ENCODE results near the gene ARFGAP3. TPM values are rescaled to one million over a fixed set of nuclear protein-coding genes. Genes with fewer than 3 reads are reported as not detected.

Gene ARFGAP3
- total RNA-seq, 2 experiments from 2014 or later = 27.1 to 27.2 TPM

DNA sequence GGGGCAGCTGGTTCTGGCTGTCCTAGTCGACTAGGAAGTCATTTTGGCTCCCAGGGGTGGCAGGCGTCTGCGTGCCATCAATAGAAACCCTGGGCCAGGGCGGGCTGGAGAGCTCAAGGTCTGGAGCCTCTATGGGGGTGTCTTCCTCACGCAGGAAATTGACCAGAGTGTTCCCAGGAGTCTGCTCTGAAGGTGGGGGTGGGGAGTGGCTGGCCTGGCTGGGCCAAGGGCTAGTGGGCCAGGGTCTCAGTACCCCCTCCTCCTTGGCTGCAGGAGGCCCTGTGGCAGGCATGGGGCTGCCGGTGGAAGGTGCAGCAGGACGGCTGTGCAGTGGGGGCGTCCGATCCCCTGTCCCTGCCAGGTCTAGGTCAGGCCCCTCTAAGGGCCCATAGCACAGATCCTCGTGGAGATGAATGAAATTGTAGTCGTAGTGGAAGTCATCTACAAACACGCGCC, 64.6 kb downstream of the ARFGAP3 start:
- ChIA-PET POLR2A (interaction anchor here (0.6 kb wide), 1 partner anchor 63 kb away, joined by 3 read pairs; no protein-coding TSS in a partner anchor), CTCF (no interaction called here)
- peaks cover 5% of the 10 kb centered on the region for H3K36me3 Mint-ChIP-seq (ENCODE audit: low read depth)
- no peak for DNase-seq
- TF ChIP-seq, protein P1, sequence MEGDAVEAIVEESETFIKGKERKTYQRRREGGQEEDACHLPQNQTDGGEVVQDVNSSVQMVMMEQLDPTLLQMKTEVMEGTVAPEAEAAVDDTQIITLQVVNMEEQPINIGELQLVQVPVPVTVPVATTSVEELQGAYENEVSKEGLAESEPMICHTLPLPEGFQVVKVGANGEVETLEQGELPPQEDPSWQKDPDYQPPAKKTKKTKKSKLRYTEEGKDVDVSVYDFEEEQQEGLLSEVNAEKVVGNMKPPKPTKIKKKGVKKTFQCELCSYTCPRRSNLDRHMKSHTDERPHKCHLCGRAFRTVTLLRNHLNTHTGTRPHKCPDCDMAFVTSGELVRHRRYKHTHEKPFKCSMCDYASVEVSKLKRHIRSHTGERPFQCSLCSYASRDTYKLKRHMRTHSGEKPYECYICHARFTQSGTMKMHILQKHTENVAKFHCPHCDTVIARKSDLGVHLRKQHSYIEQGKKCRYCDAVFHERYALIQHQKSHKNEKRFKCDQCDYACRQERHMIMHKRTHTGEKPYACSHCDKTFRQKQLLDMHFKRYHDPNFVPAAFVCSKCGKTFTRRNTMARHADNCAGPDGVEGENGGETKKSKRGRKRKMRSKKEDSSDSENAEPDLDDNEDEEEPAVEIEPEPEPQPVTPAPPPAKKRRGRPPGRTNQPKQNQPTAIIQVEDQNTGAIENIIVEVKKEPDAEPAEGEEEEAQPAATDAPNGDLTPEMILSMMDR (IDR thresholded peaks at IDR 0.05) = no peak
- no peaks in the 10 kb centered on the region for H3K4me1 Mint-ChIP-seq (ENCODE audit: low read depth)
- ATAC-seq = no peak
- H3K4me3 Mint-ChIP-seq = no peak overlapping the region
- H3K27me3 Mint-ChIP-seq = no peaks in the 10 kb centered on the region
- H3K27ac Mint-ChIP-seq = no peak overlapping the region
- H3K9me3 Mint-ChIP-seq = no peaks in the 10 kb centered on the region
- intact Hi-C loops (cut with micrococcal nuclease) = no loop called here

DNA sequence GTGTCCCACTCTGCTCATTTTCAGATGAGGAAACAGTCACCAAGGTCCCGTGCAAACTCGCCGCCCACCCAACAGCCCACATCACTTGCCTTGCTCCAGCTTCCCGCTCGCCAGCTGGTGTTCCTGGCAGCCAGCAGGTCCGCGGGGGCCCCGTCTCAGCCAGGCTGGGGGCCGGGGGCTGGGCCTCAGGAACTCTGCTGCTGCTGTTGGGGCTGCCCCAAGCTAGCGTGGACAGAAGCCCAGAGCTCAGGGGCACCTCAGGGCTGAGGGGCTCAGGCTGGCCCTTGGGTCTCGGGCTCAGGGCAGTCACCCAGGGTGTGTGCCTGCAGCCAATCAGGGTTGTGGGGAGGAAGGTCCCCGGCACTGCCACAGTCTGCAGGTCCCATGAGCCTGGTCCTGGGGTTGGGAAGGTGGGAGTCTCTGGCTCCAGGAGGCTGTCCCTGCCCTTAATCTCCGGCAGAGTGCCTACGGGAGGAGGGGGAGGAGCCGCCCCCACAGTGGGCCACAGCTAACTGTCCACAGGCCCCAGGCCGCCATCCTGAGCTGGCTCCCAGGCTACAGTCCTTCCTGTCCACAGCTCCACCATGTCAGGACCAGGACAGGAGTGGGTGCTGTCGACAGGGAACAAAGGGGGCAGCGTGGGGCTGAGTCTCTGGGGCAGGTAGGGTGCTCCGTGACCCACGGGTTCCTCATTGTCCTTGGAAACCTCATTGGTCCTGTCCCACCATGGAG, 65.2 kb downstream of the ARFGAP3 start:
- DNase-seq (no peak), ATAC-seq (no peak)
- intact Hi-C loops (cut with micrococcal nuclease) = no loop called here
- Mint-ChIP-seq H3K4me1 (ENCODE audit: low read depth) (no peaks in the 10 kb centered on the region), H3K27me3 (no peaks in the 10 kb centered on the region), H3K27ac (no peak overlapping the region), H3K36me3 (ENCODE audit: low read depth) (peaks cover 5% of the 10 kb centered on the region), H3K4me3 (no peak overlapping the region), H3K9me3 (no peaks in the 10 kb centered on the region)
- TF ChIP-seq, protein P1 (IDR thresholded peaks at IDR 0.05) = no peak
- POLR2A ChIA-PET = interaction anchor here (0.6 kb wide), 1 partner anchor 64 kb away, joined by 3 read pairs; no protein-coding TSS in a partner anchor
- CTCF ChIA-PET = no interaction called here

DNA sequence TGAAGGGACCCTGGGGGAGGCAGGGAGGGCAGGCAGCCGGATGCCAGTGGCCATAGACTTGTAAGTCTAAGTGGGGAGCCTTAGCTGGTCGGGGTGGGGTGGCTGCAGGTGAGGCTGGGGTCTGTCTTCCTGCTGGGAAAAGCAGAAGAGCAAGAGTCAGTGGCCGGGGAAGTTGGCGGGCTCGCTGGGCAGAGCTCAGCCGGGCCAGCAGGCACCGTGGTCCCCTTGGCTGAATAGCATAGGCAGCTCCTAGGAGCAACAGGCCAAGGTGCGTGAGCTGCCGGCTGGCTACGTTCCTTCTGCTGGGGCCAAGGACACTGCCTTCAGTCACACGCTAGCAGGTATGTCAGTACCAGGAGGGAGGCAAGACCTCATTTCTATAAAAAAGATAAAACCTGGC, 68.6 kb downstream of the ARFGAP3 start:
- H3K27ac Mint-ChIP-seq = no peak overlapping the region
- TF ChIP-seq, protein P1 (IDR thresholded peaks at IDR 0.05) = no peak
- no peak overlapping the region for H3K4me3 Mint-ChIP-seq
- no peaks in the 10 kb centered on the region for H3K9me3 Mint-ChIP-seq
- ChIA-PET CTCF (interaction anchor here (1.1 kb wide), 1 partner anchor 245 kb away, joined by 4 read pairs; no protein-coding TSS in a partner anchor), POLR2A (interaction anchor here (1.0 kb wide), 2 partner anchors 11 to 35 kb away, joined by 3 read pairs; no protein-coding TSS in a partner anchor)
- H3K36me3 Mint-ChIP-seq (ENCODE audit: low read depth) = no peaks in the 10 kb centered on the region
- no peaks in the 10 kb centered on the region for H3K4me1 Mint-ChIP-seq (ENCODE audit: low read depth)
- ATAC-seq (no peak), DNase-seq (no peak)
- intact Hi-C loops (cut with micrococcal nuclease) = loop anchor here (10.0 kb wide), 2 partner anchors 66 to 236 kb away; partner anchors contain the start of gene ARFGAP3
- no peaks in the 10 kb centered on the region for H3K27me3 Mint-ChIP-seq

DNA sequence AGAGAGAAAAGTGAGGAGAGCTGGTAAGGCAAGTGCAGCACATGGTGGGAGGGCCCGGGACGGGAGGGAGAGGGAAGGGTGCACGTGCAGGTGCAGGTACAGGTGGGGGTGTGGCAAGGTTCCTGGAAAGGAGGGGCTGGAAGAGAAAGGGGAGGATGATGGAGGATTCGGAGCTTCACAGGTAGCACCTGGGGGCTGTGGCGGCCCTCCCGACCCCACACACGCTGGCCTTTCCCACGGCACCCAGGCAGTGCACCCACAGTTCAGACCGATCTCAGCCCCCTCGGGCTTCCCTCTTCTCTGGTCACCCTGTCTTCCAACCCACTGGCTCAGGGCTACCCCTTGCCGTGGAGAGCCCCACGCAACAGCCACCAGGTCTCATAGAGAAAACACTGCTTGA, 69.1 kb downstream of the ARFGAP3 start:
- ChIA-PET CTCF (interaction anchor here (1.1 kb wide), 1 partner anchor 246 kb away, joined by 4 read pairs; no protein-coding TSS in a partner anchor), POLR2A (interaction anchor here (0.6 to 1.0 kb wide), 3 partner anchors 12 to 365 kb away, joined by 3 read pairs; no protein-coding TSS in a partner anchor)
- Mint-ChIP-seq H3K36me3 (ENCODE audit: low read depth) (no peaks in the 10 kb centered on the region), H3K27me3 (no peaks in the 10 kb centered on the region), H3K4me3 (no peak overlapping the region), H3K27ac (no peak overlapping the region), H3K4me1 (ENCODE audit: low read depth) (no peaks in the 10 kb centered on the region), H3K9me3 (no peaks in the 10 kb centered on the region)
- ATAC-seq (no peak), DNase-seq (no peak)
- intact Hi-C loops (cut with micrococcal nuclease) = loop anchor here (10.0 kb wide), 2 partner anchors 67 to 237 kb away; partner anchors contain the start of gene ARFGAP3
- TF ChIP-seq, protein P1 (IDR thresholded peaks at IDR 0.05) = no peak

DNA sequence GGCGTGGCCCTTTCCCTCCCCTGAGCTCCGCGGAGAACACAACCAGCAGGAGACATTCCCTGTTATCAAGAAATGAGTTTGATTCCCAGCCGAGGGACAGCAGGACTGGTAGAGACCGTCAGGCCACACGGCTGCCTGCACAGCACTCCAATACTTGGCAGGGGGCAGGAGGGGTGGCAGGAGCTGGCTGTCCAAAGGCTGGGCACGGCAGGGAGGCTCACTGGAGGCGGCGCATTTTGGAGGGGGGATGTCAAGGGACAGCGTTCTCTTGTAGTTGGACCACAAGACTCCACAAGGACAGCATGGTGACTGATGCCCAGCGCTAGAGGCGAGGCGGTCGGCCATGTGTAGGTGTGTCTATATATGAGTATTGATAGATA, 69.7 kb downstream of the ARFGAP3 start:
- intact Hi-C loops (cut with micrococcal nuclease) = loop anchor here (10.0 kb wide), 2 partner anchors 67 to 237 kb away; partner anchors contain the start of gene ARFGAP3
- TF ChIP-seq, protein P1 (IDR thresholded peaks at IDR 0.05) = no peak
- no peak for DNase-seq
- Mint-ChIP-seq H3K4me3 (no peak overlapping the region), H3K36me3 (ENCODE audit: low read depth) (no peaks in the 10 kb centered on the region), H3K4me1 (ENCODE audit: low read depth) (no peaks in the 10 kb centered on the region), H3K27me3 (no peaks in the 10 kb centered on the region), H3K9me3 (no peaks in the 10 kb centered on the region), H3K27ac (no peak overlapping the region)
- no peak for ATAC-seq
- ChIA-PET CTCF (interaction anchor here (1.1 kb wide), 1 partner anchor 246 kb away, joined by 4 read pairs; no protein-coding TSS in a partner anchor), POLR2A (interaction anchor here (0.6 to 1.0 kb wide), 2 partner anchors 34 to 48 kb away, joined by 3 read pairs; no protein-coding TSS in a partner anchor)
